ENCODE measurements around the gene MRPL3.

GRCh38 chr3:131547585-131547984 lies 44.8 kb upstream of the MRPL3 start:
- TF ChIP-seq CTCF (IDR thresholded peaks at IDR 0.05) (no peak), POLR2A (IDR thresholded peaks at IDR 0.05) (no peak)
